BLaER1 (cell line): Measurements from ENCODE around the gene ACSF3.

ENCODE experiments used
- H3K27ac ChIP-seq: shearing (Covaris generic); formaldehyde crosslinking; 2 replicates; pipeline ENCODE4 v1.8.1; 2022
- H3K27me3 ChIP-seq: shearing (Covaris generic); formaldehyde crosslinking; 2 replicates; pipeline ENCODE4 v1.8.1; 2022
- H3K36me3 ChIP-seq: shearing (Covaris generic); formaldehyde crosslinking; 2 replicates; pipeline ENCODE4 v1.8.1; 2022
- H3K4me1 ChIP-seq: shearing (Covaris generic); formaldehyde crosslinking; 2 replicates; pipeline ENCODE4 v1.8.1; 2022
- H3K4me2 ChIP-seq: shearing (Covaris generic); formaldehyde crosslinking; 2 replicates; pipeline ENCODE4 v1.8.1; 2022
- H3K4me3 ChIP-seq: shearing (Covaris generic); formaldehyde crosslinking; 2 replicates; pipeline ENCODE4 v1.8.1; 2022
- H3K9ac ChIP-seq: shearing (Covaris generic); formaldehyde crosslinking; 2 replicates; pipeline ENCODE4 v1.8.1; 2022
- H3K9me3 ChIP-seq: shearing (Covaris generic); formaldehyde crosslinking; 2 replicates; pipeline ENCODE4 v1.8.1; 2022
- H4K20me1 ChIP-seq: shearing (Covaris generic); formaldehyde crosslinking; 2 replicates; pipeline ENCODE4 v1.8.1; 2022
- Cebpa-rat ChIP-seq: shearing (Covaris generic); IDR thresholded peaks from 2 replicates; pipeline ENCODE4 v1.8.1; 2022

The ACSF3 gene

DNA sequence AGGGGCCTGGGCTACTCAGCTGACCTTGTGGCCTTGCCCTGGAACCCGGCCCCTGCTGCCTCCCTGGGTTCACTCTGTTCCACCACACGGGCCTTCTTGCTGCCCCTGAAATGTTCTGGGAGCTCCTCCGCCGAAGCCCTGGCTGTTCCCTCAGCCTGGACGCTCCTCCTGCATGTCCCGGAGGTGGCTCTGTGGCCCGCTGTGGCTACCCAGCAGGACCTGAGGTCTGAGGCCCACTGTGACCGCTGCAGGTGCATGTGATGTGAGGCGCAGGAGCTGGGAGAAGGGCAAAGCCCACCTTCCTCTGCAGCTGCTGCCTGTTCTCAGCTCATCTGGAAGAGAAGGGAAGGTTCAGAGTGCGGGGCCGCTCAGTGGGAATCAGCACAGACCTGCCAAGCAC is 38.9 kb upstream of the ACSF3 start:
- no peaks in the 10 kb centered on the region for H3K36me3 ChIP-seq
- TF ChIP-seq Cebpa-rat, result no peak
- H3K4me2 ChIP-seq, result no peak overlapping the region
- H3K27ac ChIP-seq, result no peak overlapping the region
- H3K9ac ChIP-seq, result no peak overlapping the region
- peaks cover 51% of the 10 kb centered on the region for H3K4me1 ChIP-seq
- no peaks in the 10 kb centered on the region for H3K9me3 ChIP-seq
- H4K20me1 ChIP-seq, result 0 out of 2 replicates have a peak, but pooled peaks cover 4% of the 10 kb centered on the region
- no peaks in the 10 kb centered on the region for H3K27me3 ChIP-seq
- no peak overlapping the region for H3K4me3 ChIP-seq

DNA sequence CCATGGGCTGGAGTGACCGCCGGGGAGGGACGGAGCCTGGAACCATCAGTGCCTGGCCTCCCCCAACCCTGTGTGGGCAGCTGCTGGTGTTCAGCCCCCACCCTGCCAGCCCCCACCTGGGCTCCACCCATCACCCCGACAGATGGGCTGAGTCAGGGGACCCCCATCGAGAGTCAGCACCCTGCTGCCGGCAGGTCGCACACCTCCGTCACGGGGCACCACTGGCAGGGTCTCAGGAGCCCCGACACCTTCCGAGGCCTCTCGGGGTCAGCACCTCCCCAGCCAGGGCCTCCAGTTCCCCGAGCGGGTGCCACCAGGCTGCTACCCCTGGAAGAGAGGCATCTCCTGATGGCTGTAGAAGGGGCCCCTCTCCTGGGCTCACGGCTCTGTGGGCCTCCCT is 38.3 kb upstream of the ACSF3 start:
- Histone ChIP-seq H3K9me3 (no peaks in the 10 kb centered on the region), H3K27me3 (no peaks in the 10 kb centered on the region), H3K36me3 (no peaks in the 10 kb centered on the region), H3K4me3 (no peak overlapping the region), H3K9ac (no peak overlapping the region), H3K4me1 (peaks cover 45% of the 10 kb centered on the region), H3K27ac (no peak overlapping the region), H3K4me2 (no peak overlapping the region), H4K20me1 (no peaks in the 10 kb centered on the region)
- TF ChIP-seq Cebpa-rat, result no peak

DNA sequence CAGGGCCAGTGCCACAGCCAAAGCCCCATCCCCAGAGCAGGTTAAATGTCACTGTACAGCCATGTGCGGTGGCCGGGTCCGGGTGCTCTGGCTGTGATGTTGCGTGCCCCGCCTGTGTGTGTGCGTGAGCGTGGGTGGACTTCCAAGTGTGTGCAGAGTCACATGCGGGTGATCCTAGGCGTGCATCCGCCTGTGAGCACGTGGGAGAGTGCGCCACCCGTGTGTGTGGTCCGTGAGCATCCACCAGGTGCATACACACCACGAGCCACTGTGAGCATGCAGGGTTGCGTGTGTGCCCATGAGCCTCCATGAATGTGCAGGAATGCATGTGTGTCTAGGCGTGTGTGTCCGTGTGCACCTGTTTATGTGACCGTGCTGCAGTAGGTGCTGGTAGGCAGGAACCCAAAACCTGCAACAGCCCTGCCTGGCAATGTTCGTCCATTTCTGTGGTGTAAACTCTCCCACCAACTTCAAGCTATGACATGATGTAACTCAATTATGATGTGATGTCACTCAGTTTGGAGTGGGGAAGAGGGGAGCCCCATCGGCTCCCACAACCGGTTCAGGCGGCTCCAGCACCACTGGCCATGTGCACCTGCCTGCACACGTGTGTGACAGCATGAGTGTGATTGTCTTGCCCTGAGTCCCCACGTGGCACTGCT is 37.6 kb upstream of the ACSF3 start:
- H3K4me1 ChIP-seq, result peaks cover 38% of the 10 kb centered on the region
- no peaks in the 10 kb centered on the region for H4K20me1 ChIP-seq
- no peak for TF ChIP-seq Cebpa-rat
- no peak overlapping the region for H3K27ac ChIP-seq
- H3K27me3 ChIP-seq, result no peaks in the 10 kb centered on the region
- H3K36me3 ChIP-seq, result no peaks in the 10 kb centered on the region
- H3K9ac ChIP-seq, result no peak overlapping the region
- no peak overlapping the region for H3K4me3 ChIP-seq
- H3K4me2 ChIP-seq, result no peak overlapping the region
- no peaks in the 10 kb centered on the region for H3K9me3 ChIP-seq

DNA sequence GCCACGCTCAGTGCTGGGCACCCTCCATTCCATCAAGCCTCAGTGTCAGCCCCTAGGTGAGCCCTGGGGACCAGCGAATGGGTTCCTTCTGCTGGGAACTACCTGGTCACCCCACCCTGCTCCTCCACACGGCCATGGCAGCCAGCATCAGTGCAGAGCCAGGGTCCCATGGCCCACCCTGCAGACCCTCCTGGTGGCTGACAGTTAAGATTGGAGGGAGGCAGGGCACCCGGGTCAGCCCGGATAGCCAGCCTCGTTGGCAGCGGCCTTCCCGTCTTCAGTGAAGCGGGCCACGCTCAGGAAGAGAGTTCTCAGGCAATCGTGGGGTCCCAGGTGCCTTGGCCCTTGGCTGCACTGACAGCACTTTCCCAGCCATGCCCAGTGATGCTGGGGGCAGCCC is 37.1 kb upstream of the ACSF3 start:
- Histone ChIP-seq H3K4me2 (no peak overlapping the region), H3K27me3 (no peaks in the 10 kb centered on the region), H3K27ac (no peak overlapping the region), H3K4me1 (peaks cover 37% of the 10 kb centered on the region), H3K9ac (no peak overlapping the region), H3K4me3 (no peak overlapping the region), H4K20me1 (no peaks in the 10 kb centered on the region), H3K9me3 (no peaks in the 10 kb centered on the region), H3K36me3 (no peaks in the 10 kb centered on the region)
- TF ChIP-seq Cebpa-rat, result no peak

DNA sequence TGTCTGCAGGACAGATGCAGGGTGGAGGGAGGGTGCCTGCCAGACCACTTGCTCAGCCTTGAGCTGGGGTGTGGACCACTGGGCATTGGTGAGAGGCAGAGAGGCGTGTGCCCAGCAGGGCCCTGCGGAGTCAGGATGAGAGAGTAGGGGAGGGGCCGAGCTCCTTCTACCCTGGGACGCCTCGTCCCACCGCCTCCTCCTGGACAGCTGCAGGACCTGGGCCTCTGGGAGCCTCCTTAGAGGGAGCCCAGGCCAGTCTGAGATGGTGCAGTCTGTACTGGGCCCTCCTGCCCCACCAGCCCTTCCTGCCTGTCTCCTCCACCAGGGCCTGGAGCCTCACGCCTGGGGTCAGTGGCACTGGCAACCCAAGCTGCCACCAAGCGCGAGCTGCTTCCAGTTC is 35.9 kb upstream of the ACSF3 start:
- no peak overlapping the region for H3K9ac ChIP-seq

DNA sequence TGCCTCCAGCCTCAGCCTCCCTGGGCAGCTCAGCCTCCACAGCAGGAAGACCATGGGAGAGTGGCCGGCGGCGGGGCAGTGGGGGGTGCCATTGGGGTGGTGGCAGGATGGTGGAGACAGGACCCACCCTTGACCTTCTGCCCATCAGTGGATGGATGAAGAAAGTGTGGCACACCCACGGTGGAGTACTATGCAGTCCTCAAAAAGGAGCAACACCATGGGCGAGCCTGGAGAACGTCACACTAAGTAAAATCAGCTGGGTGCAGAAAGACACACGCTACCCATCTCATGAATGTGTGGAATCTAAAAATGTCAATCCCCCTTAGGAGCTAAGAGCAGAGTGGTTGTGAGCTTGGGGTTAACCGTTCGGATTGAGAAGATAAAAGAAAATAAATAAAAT is 34.8 kb upstream of the ACSF3 start:
- H3K4me3 ChIP-seq, result no peak overlapping the region
- no peaks in the 10 kb centered on the region for H3K27me3 ChIP-seq
- H3K36me3 ChIP-seq, result no peaks in the 10 kb centered on the region
- no peaks in the 10 kb centered on the region for H4K20me1 ChIP-seq
- no peaks in the 10 kb centered on the region for H3K9me3 ChIP-seq
- H3K4me2 ChIP-seq, result no peak overlapping the region
- no peak overlapping the region for H3K27ac ChIP-seq
- peaks cover 26% of the 10 kb centered on the region for H3K4me1 ChIP-seq
- no peak overlapping the region for H3K9ac ChIP-seq
- no peak for TF ChIP-seq Cebpa-rat

More for the DNA sequence above, 35.9 kb upstream of the ACSF3 start:
- Histone ChIP-seq H3K4me3 (no peak overlapping the region), H3K36me3 (no peaks in the 10 kb centered on the region), H3K4me2 (no peak overlapping the region), H3K27ac (peak overlapping the region; percentile 38; the same call in 1 of the 2 replicates), H3K4me1 (peaks cover 33% of the 10 kb centered on the region), H3K27me3 (no peaks in the 10 kb centered on the region), H4K20me1 (no peaks in the 10 kb centered on the region), H3K9me3 (no peaks in the 10 kb centered on the region)
- TF ChIP-seq Cebpa-rat, result no peak

DNA sequence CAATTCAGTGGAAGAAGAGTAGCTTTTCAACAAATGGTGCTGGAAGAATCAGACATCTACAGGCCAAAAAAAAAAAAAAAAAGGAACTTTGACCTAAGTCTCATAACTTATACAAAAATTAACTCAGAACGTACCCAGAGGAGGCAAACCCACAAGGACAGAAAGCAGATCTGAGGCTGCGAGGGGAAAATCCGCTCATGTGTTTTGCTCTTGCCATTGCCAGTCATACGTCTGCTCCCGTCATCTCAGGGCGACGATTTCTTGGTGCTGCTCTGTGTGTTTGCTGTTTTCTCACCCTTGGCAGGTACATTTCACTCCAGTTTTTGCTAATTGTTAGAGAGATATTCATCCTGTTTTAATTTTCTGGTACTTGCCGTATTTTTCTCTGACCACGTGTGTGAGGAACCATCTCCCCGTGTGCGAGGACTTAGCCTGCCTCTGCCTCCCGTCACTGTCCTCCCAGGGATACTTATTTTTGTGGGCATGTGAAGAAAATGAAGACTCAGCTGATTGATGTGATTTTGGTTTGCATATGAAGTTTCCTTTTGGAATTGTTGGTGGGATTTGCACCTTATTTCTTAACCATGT is 33.4 kb upstream of the ACSF3 start:
- Histone ChIP-seq H3K4me2 (no peak overlapping the region), H3K36me3 (no peaks in the 10 kb centered on the region), H3K27ac (no peak overlapping the region), H3K4me3 (no peak overlapping the region), H4K20me1 (no peaks in the 10 kb centered on the region), H3K9me3 (no peaks in the 10 kb centered on the region), H3K9ac (no peak overlapping the region), H3K27me3 (no peaks in the 10 kb centered on the region), H3K4me1 (peaks cover 38% of the 10 kb centered on the region)
- no peak for TF ChIP-seq Cebpa-rat

DNA sequence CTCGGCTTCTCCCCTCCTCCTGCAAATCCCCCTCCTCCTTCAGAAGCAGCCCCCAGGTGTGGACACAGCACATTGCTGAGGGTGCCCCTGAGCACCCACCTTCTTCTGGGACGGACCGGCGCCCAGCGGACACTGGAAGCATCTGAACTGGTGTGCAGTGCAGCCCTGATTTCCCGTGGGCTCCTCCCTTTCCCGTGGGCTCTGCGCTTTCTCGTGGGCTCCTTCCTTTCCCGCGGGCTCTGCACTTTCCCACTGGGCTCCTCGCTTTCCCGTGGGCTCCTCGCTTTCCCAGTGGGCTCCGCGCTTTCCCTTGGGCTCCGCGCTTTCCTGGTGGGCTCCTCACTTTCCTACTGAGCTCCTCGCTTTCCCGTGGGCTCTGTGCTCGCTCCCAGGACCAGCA is 32.6 kb upstream of the ACSF3 start:
- no peak overlapping the region for H3K27ac ChIP-seq
- no peaks in the 10 kb centered on the region for H3K9me3 ChIP-seq
- TF ChIP-seq Cebpa-rat, result no peak
- H3K4me2 ChIP-seq, result no peak overlapping the region
- H3K4me3 ChIP-seq, result no peak overlapping the region
- no peaks in the 10 kb centered on the region for H3K27me3 ChIP-seq
- H4K20me1 ChIP-seq, result no peaks in the 10 kb centered on the region
- H3K9ac ChIP-seq, result no peak overlapping the region
- no peaks in the 10 kb centered on the region for H3K36me3 ChIP-seq
- H3K4me1 ChIP-seq, result peaks cover 46% of the 10 kb centered on the region

DNA sequence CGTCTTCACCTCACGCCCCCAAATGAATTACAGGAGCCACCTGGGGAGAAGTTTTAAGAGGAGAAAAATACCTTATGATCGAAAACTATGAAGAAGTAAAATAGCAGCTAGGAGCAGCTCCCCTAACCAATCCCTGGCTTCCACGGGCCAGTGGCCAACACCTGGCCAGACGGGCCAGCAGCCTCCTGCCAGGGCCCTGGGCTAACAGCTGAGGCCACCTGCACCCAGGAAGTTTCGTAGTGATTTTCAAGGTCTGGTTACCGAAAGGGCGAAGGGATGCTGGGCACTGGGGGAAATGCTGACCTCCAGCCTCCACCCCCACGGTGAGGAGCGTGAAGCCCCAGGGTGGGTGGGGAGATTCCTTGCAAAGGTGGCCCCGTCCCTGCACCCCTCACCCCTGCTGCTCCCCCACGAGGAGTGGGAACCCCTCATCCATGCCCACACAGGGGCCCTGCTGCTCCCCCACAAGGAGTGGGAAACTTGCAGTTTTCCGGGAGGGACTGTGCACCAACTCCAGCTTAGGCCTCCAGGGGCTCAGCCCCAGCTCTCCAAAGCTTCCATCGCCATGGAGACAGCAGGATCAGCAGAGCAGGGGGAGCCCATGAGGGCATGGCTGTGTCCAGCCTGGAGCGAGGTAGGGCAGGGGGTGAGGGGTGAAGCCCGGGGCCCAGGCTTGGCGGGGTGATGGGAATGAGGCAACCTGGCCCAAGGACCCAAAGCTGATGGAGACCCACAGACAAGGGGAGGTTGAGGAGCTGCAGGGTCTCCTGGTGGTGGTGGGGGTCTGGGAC is 31.9 kb upstream of the ACSF3 start:
- TF ChIP-seq Cebpa-rat, result no peak
- Histone ChIP-seq H3K36me3 (no peaks in the 10 kb centered on the region), H3K4me1 (peaks cover 53% of the 10 kb centered on the region), H4K20me1 (no peaks in the 10 kb centered on the region), H3K27me3 (no peaks in the 10 kb centered on the region; the same call in 1 of the 2 replicates), H3K9ac (no peak overlapping the region), H3K4me2 (peak overlapping the region; percentile 33; the same call in 1 of the 2 replicates), H3K27ac (0 out of 2 replicates have a peak overlapping the region, but pooled peaks have one; percentile 6), H3K4me3 (no peak overlapping the region), H3K9me3 (no peaks in the 10 kb centered on the region)
